Activated CD4-positive, alpha-beta T cell treated with anti-CD3 and anti-CD28 coated beads, Interleukin-2, amount 10 ng/mL, durations not matched to agents 24 days and 14 days (primary cell): ENCODE results near the gene REN. TPM values are rescaled to one million over a fixed set of nuclear protein-coding genes. Genes with fewer than 3 reads are reported as not detected.
A peak's percentile ranks its signal among the peaks of the same experiment; 100 is the strongest.

ENCODE experiments used
- DNase-seq: peaks from one replicate; pipeline ENCODE4 v3.0.0; 2022
- H3K27ac Mint-ChIP-seq: one replicate; pipeline ENCODE4 v1.8.0; 2022; ENCODE audit warnings: mild to moderate bottlenecking, mixed read lengths
- H3K27me3 Mint-ChIP-seq: one replicate; pipeline ENCODE4 v1.8.0; 2022; ENCODE audit warnings: mixed read lengths
- H3K36me3 Mint-ChIP-seq: one replicate; pipeline ENCODE4 v1.8.0; 2022; ENCODE audit warnings: low read depth, mild to moderate bottlenecking, mixed read lengths
- H3K4me1 Mint-ChIP-seq: one replicate; pipeline ENCODE4 v1.8.0; 2021; ENCODE audit warnings: mixed read lengths
- H3K4me3 Mint-ChIP-seq: one replicate; pipeline ENCODE4 v1.8.0; 2022; ENCODE audit warnings: mild to moderate bottlenecking, moderate library complexity, mixed read lengths
- H3K9me3 Mint-ChIP-seq: one replicate; pipeline ENCODE4 v1.8.0; 2021; ENCODE audit warnings: mixed read lengths
- intact Hi-C: fragments of 100-400 bp; cut with micrococcal nuclease; formaldehyde crosslinking; loops from one replicate; pipeline ENCODE4 v1.15.1; 2023
- total RNA-seq: library from RNA; stranded (reverse); gene quantifications from 2 replicates; pipeline ENCODE4 v1.2.3, GENCODE V29; 2022

The REN gene
- total RNA-seq, 1 donor from 2014 or later: not detected

DNA sequence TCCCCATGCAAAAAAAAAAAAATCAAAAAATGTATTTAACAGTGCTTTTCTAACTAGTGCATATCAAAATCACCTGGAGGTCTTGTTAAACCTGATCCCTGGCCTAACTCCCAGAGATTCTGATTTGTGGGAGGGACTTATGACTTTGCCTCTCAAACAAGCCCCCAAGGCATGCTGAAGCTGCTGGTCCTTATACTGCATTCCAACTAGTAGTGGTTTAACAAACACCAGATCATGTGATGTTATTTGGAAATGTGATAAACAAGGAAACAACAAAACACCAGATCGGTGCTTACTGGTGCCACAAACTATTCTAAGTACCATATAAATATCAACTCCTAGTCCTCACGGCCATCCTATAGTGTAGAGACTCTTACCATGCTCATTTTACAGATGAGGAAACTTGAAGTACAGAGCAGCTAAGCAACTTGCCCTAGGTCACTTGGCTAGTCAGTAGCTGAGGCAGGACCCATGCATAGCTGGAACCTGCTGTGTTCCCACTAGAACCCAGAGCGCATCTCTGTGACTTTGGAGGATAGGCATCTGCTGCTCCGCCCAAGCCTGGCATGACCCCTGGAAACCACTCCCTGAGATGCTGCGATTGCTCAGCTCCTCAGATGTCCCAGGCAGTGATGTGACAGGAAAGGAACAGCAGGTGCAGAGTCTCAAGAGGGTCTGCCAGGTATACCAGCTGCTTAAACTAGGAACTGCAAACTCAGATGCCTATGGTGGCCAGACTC, 55.1 kb downstream of the REN start:
- intact Hi-C loops: no loop called here
- H3K9me3 Mint-ChIP-seq: no peaks in the 10 kb centered on the region
- no peak overlapping the region for H3K27ac Mint-ChIP-seq
- no peak overlapping the region for H3K4me3 Mint-ChIP-seq
- no peaks in the 10 kb centered on the region for H3K4me1 Mint-ChIP-seq
- H3K36me3 Mint-ChIP-seq: no peaks in the 10 kb centered on the region
- no peak for DNase-seq
- peaks cover 2% of the 10 kb centered on the region for H3K27me3 Mint-ChIP-seq

DNA sequence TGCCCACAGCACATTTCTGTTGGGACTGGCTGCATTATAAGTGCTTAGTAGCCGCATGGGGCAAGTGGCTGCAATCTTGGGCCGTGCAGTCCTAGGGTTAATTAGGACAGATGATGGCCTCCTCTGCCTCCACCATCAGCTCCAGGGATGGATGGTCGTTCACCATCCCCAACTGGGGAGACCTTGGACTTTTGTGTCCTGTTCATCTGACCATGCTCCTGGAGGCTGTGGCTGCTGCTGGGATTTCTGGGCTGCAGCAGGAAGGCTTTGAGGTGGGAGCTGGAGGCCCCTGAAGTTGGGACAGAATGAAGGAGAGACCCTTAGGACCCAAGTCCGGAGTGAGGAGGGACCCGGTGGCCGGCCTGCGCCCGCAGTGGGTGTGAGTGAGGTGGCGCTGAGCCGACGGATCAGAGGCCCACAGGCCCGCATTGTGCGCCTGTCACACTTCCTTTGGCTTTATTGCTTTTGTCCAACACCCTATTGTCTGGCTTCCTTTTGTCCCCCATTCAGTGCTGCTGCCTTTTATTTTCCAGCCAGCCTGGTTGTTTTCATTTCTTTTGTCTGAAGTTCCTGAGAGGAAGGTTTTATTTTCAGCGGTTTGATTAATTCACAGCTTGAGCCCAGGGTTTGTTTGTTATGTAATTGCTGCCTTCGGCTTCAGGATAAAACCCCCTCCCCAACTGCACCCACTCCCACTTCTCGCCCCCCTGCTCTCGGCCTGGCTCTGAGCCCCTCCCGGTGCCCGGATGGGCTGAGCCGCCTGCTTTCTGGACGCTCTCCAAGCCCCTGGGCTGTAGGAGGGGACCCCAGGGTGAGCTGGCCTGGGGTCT, 57.6 kb downstream of the REN start:
- DNase-seq: no peak
- peaks cover 2% of the 10 kb centered on the region for H3K27me3 Mint-ChIP-seq
- H3K4me1 Mint-ChIP-seq: peaks cover 7% of the 10 kb centered on the region
- no peak overlapping the region for H3K27ac Mint-ChIP-seq
- intact Hi-C loops: no loop called here
- H3K36me3 Mint-ChIP-seq: no peaks in the 10 kb centered on the region
- H3K9me3 Mint-ChIP-seq: no peaks in the 10 kb centered on the region
- no peak overlapping the region for H3K4me3 Mint-ChIP-seq

DNA sequence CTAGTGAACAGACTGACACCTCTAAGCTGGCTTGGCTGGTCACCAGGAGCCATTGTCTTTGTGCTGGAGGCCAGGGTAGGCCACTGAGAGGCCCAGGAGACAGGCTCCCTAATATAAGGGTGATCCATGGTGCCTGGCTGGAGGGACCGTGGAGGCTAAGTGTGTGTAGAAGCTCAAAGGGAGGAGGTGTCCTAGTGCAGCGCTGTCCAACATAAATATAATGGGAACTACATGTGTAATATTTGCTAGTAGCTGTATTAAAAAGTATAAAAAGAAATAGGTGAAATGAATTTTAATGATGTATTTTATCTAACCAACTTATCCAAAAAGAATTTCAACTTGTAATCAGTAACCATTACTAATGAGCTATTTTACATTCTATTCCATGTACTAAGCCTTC, 58.2 kb downstream of the REN start:
- Mint-ChIP-seq H3K4me3 (no peak overlapping the region), H3K4me1 (peaks cover 12% of the 10 kb centered on the region), H3K36me3 (no peaks in the 10 kb centered on the region), H3K27ac (no peak overlapping the region), H3K9me3 (no peaks in the 10 kb centered on the region), H3K27me3 (peaks cover 2% of the 10 kb centered on the region)
- no peak for DNase-seq
- intact Hi-C loops: no loop called here

DNA sequence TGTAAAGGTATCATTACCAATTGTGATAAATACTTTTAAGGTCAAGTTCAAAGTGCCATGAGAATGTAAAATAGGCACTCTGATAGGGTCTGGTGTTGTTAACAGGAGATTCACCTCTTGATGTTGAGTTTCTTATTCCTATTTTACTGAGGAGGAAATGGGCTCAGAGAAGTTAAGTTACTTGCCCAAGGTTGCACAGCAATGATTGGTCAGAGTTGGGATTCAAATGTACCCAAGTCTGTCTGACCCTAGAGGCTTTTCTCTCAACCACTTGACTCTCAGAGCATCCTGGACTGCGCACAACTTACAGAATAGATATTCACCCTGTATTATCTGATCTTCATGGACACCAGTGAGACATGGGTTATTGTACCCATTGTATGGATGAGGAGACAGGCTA, 59.3 kb downstream of the REN start:
- Mint-ChIP-seq H3K4me1 (peaks cover 19% of the 10 kb centered on the region), H3K9me3 (no peaks in the 10 kb centered on the region), H3K4me3 (no peak overlapping the region), H3K27me3 (peaks cover 2% of the 10 kb centered on the region), H3K27ac (no peak overlapping the region), H3K36me3 (no peaks in the 10 kb centered on the region)
- intact Hi-C loops: no loop called here
- no peak for DNase-seq

DNA sequence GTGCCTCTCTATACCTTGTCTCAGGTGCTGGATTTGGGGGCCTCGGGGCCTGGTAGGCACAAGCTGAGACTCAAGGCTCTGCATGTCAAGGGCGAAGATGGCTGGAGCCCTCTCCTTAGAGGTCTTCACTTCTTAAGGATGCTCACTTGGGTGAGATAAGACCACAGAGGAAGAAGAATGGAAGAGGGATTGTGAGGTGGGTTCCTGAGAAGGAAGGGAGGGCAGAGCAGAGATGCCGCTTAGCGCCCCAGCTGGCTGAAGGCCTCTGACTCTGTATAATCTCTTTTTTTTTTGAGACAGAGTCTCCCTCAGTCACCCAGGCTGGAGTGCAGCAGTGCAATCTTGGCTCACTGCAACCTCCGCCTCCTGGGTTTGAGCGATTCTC, 61.0 kb downstream of the REN start:
- Mint-ChIP-seq H3K4me1 (peaks cover 19% of the 10 kb centered on the region), H3K27me3 (peaks cover 3% of the 10 kb centered on the region), H3K36me3 (no peaks in the 10 kb centered on the region), H3K4me3 (peak overlapping the region; percentile 9), H3K27ac (peak overlapping the region; percentile 23), H3K9me3 (no peaks in the 10 kb centered on the region)
- DNase-seq: no peak
- intact Hi-C loops: no loop called here

Other genes with a start within 250 kb of the REN start
- 0.17 TPM in 1 of 2 replicates, not detected in the other for gene SOX13, start 93.2 kb downstream of the REN start, total RNA-seq
- 0.07 TPM in 1 of 2 replicates, not detected in the other for gene ETNK2, start 14.3 kb downstream of the REN start, total RNA-seq
- not detected in 2 replicates for gene KISS1, start 30.2 kb upstream of the REN start, total RNA-seq
- gene GOLT1A, start 47.7 kb upstream of the REN start, total RNA-seq: not detected in 2 replicates
- 0.07 and 0.47 TPM in 2 replicates for gene PLEKHA6, start 193.6 kb upstream of the REN start, total RNA-seq
- gene PPP1R15B, start 245.5 kb upstream of the REN start, total RNA-seq: 70.9 and 74.0 TPM in 2 replicates